Panc1 (cell line): ENCODE results near the gene DOCK11.

Experiments
- POLR2AphosphoS5 ChIP-seq: IDR thresholded peaks from 2 replicates; pipeline ENCODE4 v1.6.1; 2012; ENCODE audit warnings: mild to moderate bottlenecking, low read depth, low read length, moderate library complexity
- TF ChIP-seq, protein P1 (sequence below): fragments of 450-650 bp; IDR thresholded peaks from 2 replicates; pipeline ENCODE4 v1.5.1; 2017; ENCODE audit warnings: mild to moderate bottlenecking
- TF ChIP-seq, protein P2 (sequence below), 2 experiments: IDR thresholded peaks; 2 replicates each; pipeline ENCODE4 v1.6.1; 2011 to 2012; ENCODE audit warnings: low read depth in 2 of 2, control low read depth in 1 of 2, low read length in 1 of 2, mild to moderate bottlenecking in 1 of 2, moderate library complexity in 1 of 2; ENCODE audit not compliant: insufficient read depth in 1 of 2

DNA sequence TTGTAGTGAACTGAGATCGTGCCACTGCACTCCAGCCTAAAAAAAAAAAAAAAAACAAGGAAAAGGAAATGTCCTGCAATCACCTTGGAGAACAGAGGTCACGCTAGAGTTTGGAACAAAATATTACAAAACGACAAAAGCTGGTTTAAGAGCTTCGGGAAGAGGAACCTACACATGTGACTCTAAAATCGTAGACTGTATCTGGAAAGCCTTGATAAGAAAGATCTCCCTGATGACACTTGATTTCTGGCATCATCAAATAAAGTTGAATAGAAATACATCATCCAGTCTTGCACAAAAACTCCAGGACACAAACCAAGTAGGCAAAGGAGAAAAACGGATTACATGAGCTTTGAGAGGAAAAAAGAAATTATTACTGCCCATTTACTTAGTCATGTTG lies 31.1 kb upstream of the DOCK11 start:
- TF ChIP-seq POLR2AphosphoS5: no peak
- TF ChIP-seq, protein P1, sequence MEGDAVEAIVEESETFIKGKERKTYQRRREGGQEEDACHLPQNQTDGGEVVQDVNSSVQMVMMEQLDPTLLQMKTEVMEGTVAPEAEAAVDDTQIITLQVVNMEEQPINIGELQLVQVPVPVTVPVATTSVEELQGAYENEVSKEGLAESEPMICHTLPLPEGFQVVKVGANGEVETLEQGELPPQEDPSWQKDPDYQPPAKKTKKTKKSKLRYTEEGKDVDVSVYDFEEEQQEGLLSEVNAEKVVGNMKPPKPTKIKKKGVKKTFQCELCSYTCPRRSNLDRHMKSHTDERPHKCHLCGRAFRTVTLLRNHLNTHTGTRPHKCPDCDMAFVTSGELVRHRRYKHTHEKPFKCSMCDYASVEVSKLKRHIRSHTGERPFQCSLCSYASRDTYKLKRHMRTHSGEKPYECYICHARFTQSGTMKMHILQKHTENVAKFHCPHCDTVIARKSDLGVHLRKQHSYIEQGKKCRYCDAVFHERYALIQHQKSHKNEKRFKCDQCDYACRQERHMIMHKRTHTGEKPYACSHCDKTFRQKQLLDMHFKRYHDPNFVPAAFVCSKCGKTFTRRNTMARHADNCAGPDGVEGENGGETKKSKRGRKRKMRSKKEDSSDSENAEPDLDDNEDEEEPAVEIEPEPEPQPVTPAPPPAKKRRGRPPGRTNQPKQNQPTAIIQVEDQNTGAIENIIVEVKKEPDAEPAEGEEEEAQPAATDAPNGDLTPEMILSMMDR: no peak
- TF ChIP-seq, protein P2, sequence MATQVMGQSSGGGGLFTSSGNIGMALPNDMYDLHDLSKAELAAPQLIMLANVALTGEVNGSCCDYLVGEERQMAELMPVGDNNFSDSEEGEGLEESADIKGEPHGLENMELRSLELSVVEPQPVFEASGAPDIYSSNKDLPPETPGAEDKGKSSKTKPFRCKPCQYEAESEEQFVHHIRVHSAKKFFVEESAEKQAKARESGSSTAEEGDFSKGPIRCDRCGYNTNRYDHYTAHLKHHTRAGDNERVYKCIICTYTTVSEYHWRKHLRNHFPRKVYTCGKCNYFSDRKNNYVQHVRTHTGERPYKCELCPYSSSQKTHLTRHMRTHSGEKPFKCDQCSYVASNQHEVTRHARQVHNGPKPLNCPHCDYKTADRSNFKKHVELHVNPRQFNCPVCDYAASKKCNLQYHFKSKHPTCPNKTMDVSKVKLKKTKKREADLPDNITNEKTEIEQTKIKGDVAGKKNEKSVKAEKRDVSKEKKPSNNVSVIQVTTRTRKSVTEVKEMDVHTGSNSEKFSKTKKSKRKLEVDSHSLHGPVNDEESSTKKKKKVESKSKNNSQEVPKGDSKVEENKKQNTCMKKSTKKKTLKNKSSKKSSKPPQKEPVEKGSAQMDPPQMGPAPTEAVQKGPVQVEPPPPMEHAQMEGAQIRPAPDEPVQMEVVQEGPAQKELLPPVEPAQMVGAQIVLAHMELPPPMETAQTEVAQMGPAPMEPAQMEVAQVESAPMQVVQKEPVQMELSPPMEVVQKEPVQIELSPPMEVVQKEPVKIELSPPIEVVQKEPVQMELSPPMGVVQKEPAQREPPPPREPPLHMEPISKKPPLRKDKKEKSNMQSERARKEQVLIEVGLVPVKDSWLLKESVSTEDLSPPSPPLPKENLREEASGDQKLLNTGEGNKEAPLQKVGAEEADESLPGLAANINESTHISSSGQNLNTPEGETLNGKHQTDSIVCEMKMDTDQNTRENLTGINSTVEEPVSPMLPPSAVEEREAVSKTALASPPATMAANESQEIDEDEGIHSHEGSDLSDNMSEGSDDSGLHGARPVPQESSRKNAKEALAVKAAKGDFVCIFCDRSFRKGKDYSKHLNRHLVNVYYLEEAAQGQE (IDR thresholded peaks at IDR 0.05; ENCODE audit: insufficient read depth in 1 of 2, low read depth in 2 of 2, low read length in 1 of 2): no peak
